ENCODE data around the gene CIRBP. TPM values are rescaled to one million over a fixed set of nuclear protein-coding genes. Genes with fewer than 3 reads are reported as not detected.

CIRBP gene
- total and polyA plus RNA-seq, 2 of the 13 experiments (the other 11 are each of a cell fraction or from before 2014, with no cell fraction given) = 133 to 140 TPM

DNA sequence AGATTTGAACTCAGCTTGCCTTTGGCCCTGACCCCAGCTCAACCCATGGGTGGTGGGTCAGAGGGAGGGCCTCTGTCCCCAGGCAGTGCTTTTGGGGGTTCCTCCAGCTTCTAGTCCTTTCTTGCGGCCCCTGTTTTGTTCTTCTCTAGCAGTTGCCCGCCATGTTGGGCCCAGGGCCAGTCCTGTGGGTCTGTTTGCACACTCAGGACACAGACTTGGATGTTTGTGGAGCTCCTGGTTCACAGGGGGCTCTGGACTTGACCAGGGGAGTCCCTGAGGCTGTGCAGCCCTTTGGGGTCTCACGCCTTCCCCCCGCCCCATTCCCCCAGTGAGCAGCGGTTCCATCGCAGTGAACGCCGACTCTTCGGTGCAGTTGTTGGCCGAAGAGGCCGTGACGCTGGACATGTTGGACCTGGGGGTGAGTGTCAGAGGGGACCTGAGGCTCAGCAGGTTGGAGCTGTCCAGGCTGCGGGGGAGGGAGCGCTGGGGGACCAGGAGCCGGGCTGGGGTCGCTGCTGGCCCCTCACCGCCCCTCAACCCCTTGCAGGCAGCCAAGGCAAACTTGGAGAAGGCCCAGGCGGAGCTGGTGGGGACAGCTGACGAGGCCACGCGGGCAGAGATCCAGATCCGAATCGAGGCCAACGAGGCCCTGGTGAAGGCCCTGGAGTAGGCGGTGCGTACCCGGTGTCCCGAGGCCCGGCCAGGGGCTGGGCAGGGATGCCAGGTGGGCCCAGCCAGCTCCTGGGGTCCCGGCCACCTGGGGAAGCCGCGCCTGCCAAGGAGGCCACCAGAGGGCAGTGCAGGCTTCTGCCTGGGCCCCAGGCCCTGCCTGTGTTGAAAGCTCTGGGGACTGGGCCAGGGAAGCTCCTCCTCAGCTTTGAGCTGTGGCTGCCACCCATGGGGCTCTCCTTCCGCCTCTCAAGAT lies 25.1 kb upstream of the CIRBP start (continued):
- TF ChIP-seq ARID4A (CRISPR knock-in tag; IDR thresholded peaks at IDR 0.05; ENCODE audit: borderline replicate concordance) = no peak
- TF ChIP-seq ZNF260 (CRISPR knock-in tag; IDR thresholded peaks at IDR 0.05; ENCODE audit: borderline replicate concordance, low read depth) = no peak
- no peak for TF ChIP-seq MATR3 (CRISPR knock-in tag; IDR thresholded peaks at IDR 0.05)
- TF ChIP-seq RFX5 (IDR thresholded peaks at IDR 0.05; ENCODE audit: low read depth, low read length) = no peak
- no peak; the same call in 1 of the 2 replicates for TF ChIP-seq ZNF17 (CRISPR knock-in tag; IDR thresholded peaks at IDR 0.05)
- peak; percentile 17; the same call in 1 of the 2 replicates for TF ChIP-seq GZF1 (CRISPR knock-in tag; IDR thresholded peaks at IDR 0.05)
- TF ChIP-seq RORA (CRISPR knock-in tag; IDR thresholded peaks at IDR 0.05) = no peak
- no peak for TF ChIP-seq RXRB (CRISPR knock-in tag; IDR thresholded peaks at IDR 0.05; ENCODE audit: borderline replicate concordance)
- 0 out of 2 replicates have a peak, but pooled peaks have one; percentile 49 for TF ChIP-seq ZNF563 (CRISPR knock-in tag; IDR thresholded peaks at IDR 0.05)
- TF ChIP-seq TEAD2 (CRISPR knock-in tag; IDR thresholded peaks at IDR 0.05) = no peak
- no peak; the same call in 1 of the 2 replicates for TF ChIP-seq ZC3H13 (CRISPR knock-in tag; IDR thresholded peaks at IDR 0.05)
- no peak for TF ChIP-seq ATRX (CRISPR knock-in tag; IDR thresholded peaks at IDR 0.05; ENCODE audit: borderline replicate concordance)
- TF ChIP-seq ZNF564 (CRISPR knock-in tag; IDR thresholded peaks at IDR 0.05) = no peak
- TF ChIP-seq STAG1 (CRISPR knock-in tag; IDR thresholded peaks at IDR 0.05) = peak; percentile 92
- no peak for TF ChIP-seq IKZF1 (IDR thresholded peaks at IDR 0.05)
- TF ChIP-seq, protein P1, sequence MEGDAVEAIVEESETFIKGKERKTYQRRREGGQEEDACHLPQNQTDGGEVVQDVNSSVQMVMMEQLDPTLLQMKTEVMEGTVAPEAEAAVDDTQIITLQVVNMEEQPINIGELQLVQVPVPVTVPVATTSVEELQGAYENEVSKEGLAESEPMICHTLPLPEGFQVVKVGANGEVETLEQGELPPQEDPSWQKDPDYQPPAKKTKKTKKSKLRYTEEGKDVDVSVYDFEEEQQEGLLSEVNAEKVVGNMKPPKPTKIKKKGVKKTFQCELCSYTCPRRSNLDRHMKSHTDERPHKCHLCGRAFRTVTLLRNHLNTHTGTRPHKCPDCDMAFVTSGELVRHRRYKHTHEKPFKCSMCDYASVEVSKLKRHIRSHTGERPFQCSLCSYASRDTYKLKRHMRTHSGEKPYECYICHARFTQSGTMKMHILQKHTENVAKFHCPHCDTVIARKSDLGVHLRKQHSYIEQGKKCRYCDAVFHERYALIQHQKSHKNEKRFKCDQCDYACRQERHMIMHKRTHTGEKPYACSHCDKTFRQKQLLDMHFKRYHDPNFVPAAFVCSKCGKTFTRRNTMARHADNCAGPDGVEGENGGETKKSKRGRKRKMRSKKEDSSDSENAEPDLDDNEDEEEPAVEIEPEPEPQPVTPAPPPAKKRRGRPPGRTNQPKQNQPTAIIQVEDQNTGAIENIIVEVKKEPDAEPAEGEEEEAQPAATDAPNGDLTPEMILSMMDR (CRISPR knock-in tag; IDR thresholded peaks at IDR 0.05) = peak; percentile 96
- TF ChIP-seq MZF1 (CRISPR knock-in tag; IDR thresholded peaks at IDR 0.05; ENCODE audit: borderline replicate concordance) = no peak
- TF ChIP-seq KDM3A (CRISPR knock-in tag; IDR thresholded peaks at IDR 0.05; ENCODE audit: low read depth) = peak; percentile 64; the same call in 1 of the 2 replicates
- peak; percentile 79 for TF ChIP-seq PRPF4 (IDR thresholded peaks at IDR 0.05; ENCODE audit: low read depth, low read length, poor library complexity, severe bottlenecking)
- TF ChIP-seq ZNF451 (CRISPR knock-in tag; IDR thresholded peaks at IDR 0.05) = 0 out of 2 replicates have a peak, but pooled peaks have one; percentile 7
- TF ChIP-seq KLF15 (CRISPR knock-in tag; IDR thresholded peaks at IDR 0.05; ENCODE audit: borderline replicate concordance) = peak; percentile 19; the same call in 1 of the 2 replicates
- TF ChIP-seq ZNF430 (CRISPR knock-in tag; IDR thresholded peaks at IDR 0.05) = no peak
- TF ChIP-seq HNRNPL (IDR thresholded peaks at IDR 0.05; ENCODE audit: low read depth, low read length) = peak; percentile 75
- no peak for TF ChIP-seq ZNF605 (CRISPR knock-in tag; IDR thresholded peaks at IDR 0.05)
- peak; percentile 22 for TF ChIP-seq CEBPB (IDR thresholded peaks at IDR 0.05; ENCODE audit: borderline replicate concordance, low read depth, low read length)

Measured in HepG2 (cell line).